ENCODE measurements around the gene LYRM2. TPM values are rescaled to one million over a fixed set of nuclear protein-coding genes. Genes with fewer than 3 reads are reported as not detected.

The LYRM2 gene
- polyA plus RNA-seq, 4 donors: 8.3 to 41.8 (median 22.0) TPM

GRCh38 chr6:89615882-89616281 is 22.7 kb downstream of the LYRM2 start:
- Histone ChIP-seq H3K36me3 (ENCODE audit: control insufficient read depth in 3 of 3, insufficient read depth in 2 of 3, low read depth in 1 of 3, low read length in 3 of 3) (peaks cover 0 to 3% (median 0%) of the 10 kb centered on the region in 3 donors), H3K27ac (ENCODE audit: low read depth in 1 of 3, low read length in 2 of 3) (no peak overlapping the region), H3K27me3 (ENCODE audit: control insufficient read depth in 3 of 3, insufficient read depth in 3 of 3, low read length in 3 of 3) (no peaks in the 10 kb centered on the region), H3K9me3 (ENCODE audit: control insufficient read depth in 2 of 2, insufficient read depth in 1 of 2, low read depth in 1 of 2, low read length in 1 of 2) (no peaks in the 10 kb centered on the region), H3K4me3 (ENCODE audit: low read depth in 1 of 3, low read length in 3 of 3) (no peak overlapping the region), H3K4me1 (ENCODE audit: control insufficient read depth in 3 of 3, insufficient read depth in 2 of 3, low read depth in 1 of 3, low read length in 2 of 3) (no peaks in the 10 kb centered on the region)
- WGBS, 3 donors: 86 to 94% (median 89%) methylated on average over 5 of the region's 5 CpGs
- DNase-seq (no peak), FAIRE-seq (no peak)

- DNase-seq (no peak), FAIRE-seq (no peak)
- WGBS, 3 donors: 70 to 80% (median 74%) methylated on average over 5 of the region's 5 CpGs
- Histone ChIP-seq H3K4me3 (ENCODE audit: low read depth in 1 of 3, low read length in 3 of 3) (no peak overlapping the region), H3K4me1 (ENCODE audit: control insufficient read depth in 3 of 3, insufficient read depth in 2 of 3, low read depth in 1 of 3, low read length in 2 of 3) (no peaks in the 10 kb centered on the region), H3K9me3 (ENCODE audit: control insufficient read depth in 2 of 2, insufficient read depth in 1 of 2, low read depth in 1 of 2, low read length in 1 of 2) (no peaks in the 10 kb centered on the region), H3K27ac (ENCODE audit: low read depth in 1 of 3, low read length in 2 of 3) (no peak overlapping the region), H3K36me3 (ENCODE audit: control insufficient read depth in 3 of 3, insufficient read depth in 2 of 3, low read depth in 1 of 3, low read length in 3 of 3) (peaks cover 0 to 3% (median 0%) of the 10 kb centered on the region in 3 donors), H3K27me3 (ENCODE audit: control insufficient read depth in 3 of 3, insufficient read depth in 3 of 3, low read length in 3 of 3) (no peaks in the 10 kb centered on the region)
Measured at GRCh38 chr6:89613790-89614189, 24.8 kb downstream of the LYRM2 start.

GRCh38 chr6:89612121-89612520 is 26.4 kb downstream of the LYRM2 start:
- FAIRE-seq (no peak), DNase-seq (no peak)
- 84 to 88% (median 84%) methylated on average over 12 of the region's 12 CpGs for WGBS, 3 donors
- no peaks in the 10 kb centered on the region for H3K9me3 ChIP-seq (ENCODE audit: control insufficient read depth in 2 of 2, insufficient read depth in 1 of 2, low read depth in 1 of 2, low read length in 1 of 2)
- no peak overlapping the region for H3K4me3 ChIP-seq (ENCODE audit: low read depth in 1 of 3, low read length in 3 of 3)
- H3K36me3 ChIP-seq (ENCODE audit: control insufficient read depth in 3 of 3, insufficient read depth in 2 of 3, low read depth in 1 of 3, low read length in 3 of 3): peaks cover 0 to 3% (median 0%) of the 10 kb centered on the region in 3 donors
- no peaks in the 10 kb centered on the region for H3K27me3 ChIP-seq (ENCODE audit: control insufficient read depth in 3 of 3, insufficient read depth in 3 of 3, low read length in 3 of 3)
- H3K27ac ChIP-seq (ENCODE audit: low read depth in 1 of 3, low read length in 2 of 3): no peak overlapping the region
- H3K4me1 ChIP-seq (ENCODE audit: control insufficient read depth in 3 of 3, insufficient read depth in 2 of 3, low read depth in 1 of 3, low read length in 2 of 3): no peaks in the 10 kb centered on the region

GRCh38 chr6:89611666-89612065 is 26.9 kb downstream of the LYRM2 start:
- DNase-seq (no peak), FAIRE-seq (no peak)
- no peak overlapping the region for H3K4me3 ChIP-seq (ENCODE audit: low read depth in 1 of 3, low read length in 3 of 3)
- no peaks in the 10 kb centered on the region for H3K9me3 ChIP-seq (ENCODE audit: control insufficient read depth in 2 of 2, insufficient read depth in 1 of 2, low read depth in 1 of 2, low read length in 1 of 2)
- H3K36me3 ChIP-seq (ENCODE audit: control insufficient read depth in 3 of 3, insufficient read depth in 2 of 3, low read depth in 1 of 3, low read length in 3 of 3): peaks cover 0 to 3% (median 0%) of the 10 kb centered on the region in 3 donors
- H3K4me1 ChIP-seq (ENCODE audit: control insufficient read depth in 3 of 3, insufficient read depth in 2 of 3, low read depth in 1 of 3, low read length in 2 of 3): no peaks in the 10 kb centered on the region
- no peaks in the 10 kb centered on the region for H3K27me3 ChIP-seq (ENCODE audit: control insufficient read depth in 3 of 3, insufficient read depth in 3 of 3, low read length in 3 of 3)
- H3K27ac ChIP-seq (ENCODE audit: low read depth in 1 of 3, low read length in 2 of 3): no peak overlapping the region

DNA sequence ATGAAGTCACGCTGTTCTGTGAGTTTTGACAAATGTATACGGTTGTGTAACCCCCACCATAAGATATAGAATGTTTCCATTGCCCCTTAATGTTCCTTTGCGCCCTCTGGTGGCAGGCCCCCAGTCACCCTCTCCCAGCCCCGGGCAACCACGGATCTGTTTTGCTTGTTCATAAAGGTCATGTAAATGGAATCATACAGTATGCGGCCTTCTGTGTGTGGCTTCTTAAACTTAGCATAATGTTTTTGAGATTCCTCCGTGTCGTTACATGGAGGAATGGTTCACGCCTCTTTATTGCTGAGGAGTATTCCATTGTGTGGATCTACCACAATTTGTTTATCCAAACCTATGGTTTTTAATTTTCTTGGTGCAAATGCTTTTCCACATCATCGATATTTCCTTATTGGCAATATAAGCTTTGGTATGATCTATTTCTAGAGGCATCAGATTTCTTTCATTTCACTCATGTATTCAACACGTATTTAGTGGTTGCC is 28.4 kb downstream of the LYRM2 start:
- H3K4me1 ChIP-seq (ENCODE audit: control insufficient read depth in 3 of 3, insufficient read depth in 2 of 3, low read depth in 1 of 3, low read length in 2 of 3): no peaks in the 10 kb centered on the region
- peak; percentile 56 to 60 for DNase-seq
- no peaks in the 10 kb centered on the region for H3K9me3 ChIP-seq (ENCODE audit: control insufficient read depth in 2 of 2, insufficient read depth in 1 of 2, low read depth in 1 of 2, low read length in 1 of 2)
- WGBS, 3 donors: 33 to 49% (median 46%) methylated on average over 11 of the region's 11 CpGs
- no peak overlapping the region for H3K27ac ChIP-seq (ENCODE audit: low read depth in 1 of 3, low read length in 2 of 3)
- H3K27me3 ChIP-seq (ENCODE audit: control insufficient read depth in 3 of 3, insufficient read depth in 3 of 3, low read length in 3 of 3): no peaks in the 10 kb centered on the region
- FAIRE-seq: no peak
- no peak overlapping the region for H3K4me3 ChIP-seq (ENCODE audit: low read depth in 1 of 3, low read length in 3 of 3)
- H3K36me3 ChIP-seq (ENCODE audit: control insufficient read depth in 3 of 3, insufficient read depth in 2 of 3, low read depth in 1 of 3, low read length in 3 of 3): peaks cover 0 to 2% (median 0%) of the 10 kb centered on the region in 3 donors

DNA sequence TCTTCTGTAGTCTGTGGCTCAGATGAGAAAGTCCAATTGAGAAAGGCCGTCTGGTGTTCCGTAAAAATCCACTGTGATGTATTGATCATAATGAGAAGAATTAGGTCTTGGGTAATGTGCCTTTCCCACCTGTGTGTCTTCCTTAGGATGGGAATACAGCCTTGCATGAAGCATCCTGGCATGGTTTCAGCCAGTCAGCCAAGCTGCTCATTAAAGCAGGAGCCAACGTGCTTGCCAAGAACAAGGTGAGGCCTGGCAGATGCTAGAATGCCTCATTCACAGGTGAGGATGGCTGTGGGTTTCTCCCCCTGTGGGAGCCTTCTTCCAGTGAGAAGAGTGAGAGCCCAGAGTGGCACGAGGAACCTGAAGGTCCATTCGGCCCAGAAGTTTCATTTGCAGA is 32.7 kb downstream of the LYRM2 start:
- 78 to 93% (median 83%) methylated on average over 5 of the region's 5 CpGs for WGBS, 3 donors
- Histone ChIP-seq H3K4me3 (ENCODE audit: low read depth in 1 of 3, low read length in 3 of 3) (no peak overlapping the region), H3K9me3 (ENCODE audit: control insufficient read depth in 2 of 2, insufficient read depth in 1 of 2, low read depth in 1 of 2, low read length in 1 of 2) (no peaks in the 10 kb centered on the region), H3K27ac (ENCODE audit: low read depth in 1 of 3, low read length in 2 of 3) (no peak overlapping the region), H3K36me3 (ENCODE audit: control insufficient read depth in 3 of 3, insufficient read depth in 2 of 3, low read depth in 1 of 3, low read length in 3 of 3) (peaks cover 0 to 2% (median 0%) of the 10 kb centered on the region in 3 donors), H3K27me3 (ENCODE audit: control insufficient read depth in 3 of 3, insufficient read depth in 3 of 3, low read length in 3 of 3) (no peaks in the 10 kb centered on the region), H3K4me1 (ENCODE audit: control insufficient read depth in 3 of 3, insufficient read depth in 2 of 3, low read depth in 1 of 3, low read length in 2 of 3) (no peaks in the 10 kb centered on the region)
- no peak for FAIRE-seq
- DNase-seq: no peak

DNA sequence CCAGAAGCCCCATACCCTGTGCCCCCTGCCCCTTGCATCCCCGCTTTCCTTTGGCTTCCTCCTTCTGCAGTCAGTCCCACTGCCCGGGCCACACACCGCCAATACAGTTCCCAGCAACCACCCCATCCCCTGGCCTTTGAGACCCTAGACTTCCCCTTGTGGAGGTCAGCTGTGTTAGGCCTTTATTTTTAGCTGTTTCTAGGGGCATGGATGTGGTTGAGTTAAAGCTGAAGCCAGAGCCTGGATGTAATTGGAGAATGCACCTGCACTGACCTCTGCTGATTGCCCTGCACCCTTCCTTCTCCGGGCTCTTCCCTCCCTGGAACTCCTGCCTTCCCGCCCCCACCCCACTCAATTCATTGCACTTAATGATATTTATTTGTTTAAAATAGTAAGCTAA is 33.9 kb downstream of the LYRM2 start:
- Histone ChIP-seq H3K4me3 (ENCODE audit: low read depth in 1 of 3, low read length in 3 of 3) (no peak overlapping the region), H3K27me3 (ENCODE audit: control insufficient read depth in 3 of 3, insufficient read depth in 3 of 3, low read length in 3 of 3) (no peaks in the 10 kb centered on the region), H3K27ac (ENCODE audit: low read depth in 1 of 3, low read length in 2 of 3) (no peak overlapping the region), H3K9me3 (ENCODE audit: control insufficient read depth in 2 of 2, insufficient read depth in 1 of 2, low read depth in 1 of 2, low read length in 1 of 2) (no peaks in the 10 kb centered on the region), H3K4me1 (ENCODE audit: control insufficient read depth in 3 of 3, insufficient read depth in 2 of 3, low read depth in 1 of 3, low read length in 2 of 3) (no peaks in the 10 kb centered on the region), H3K36me3 (ENCODE audit: control insufficient read depth in 3 of 3, insufficient read depth in 2 of 3, low read depth in 1 of 3, low read length in 3 of 3) (peaks cover 0 to 2% (median 0%) of the 10 kb centered on the region in 3 donors)
- 82 to 84% (median 84%) methylated on average over 5 of the region's 5 CpGs for WGBS, 3 donors
- DNase-seq (no peak), FAIRE-seq (no peak)

DNA sequence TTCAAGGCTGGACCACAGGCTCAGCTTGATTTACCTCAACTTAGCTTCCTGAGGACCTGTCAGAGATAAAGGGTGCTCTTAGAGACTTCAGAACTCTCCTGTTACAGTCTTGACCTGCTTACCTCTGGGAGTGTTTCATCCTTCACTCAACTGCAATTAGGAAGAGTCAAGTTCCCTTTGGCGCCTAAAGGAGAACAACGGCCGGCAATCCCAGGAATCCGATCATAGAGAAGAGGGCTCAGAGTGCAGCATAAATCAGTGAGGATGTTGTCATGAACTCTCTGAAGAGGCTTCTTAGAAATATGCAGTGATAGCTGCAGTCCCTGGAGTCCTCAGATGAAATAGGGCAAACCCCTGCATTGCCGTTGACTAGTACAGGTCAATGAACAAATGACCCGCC is 36.4 kb downstream of the LYRM2 start:
- Histone ChIP-seq H3K27me3 (ENCODE audit: control insufficient read depth in 3 of 3, insufficient read depth in 3 of 3, low read length in 3 of 3) (no peaks in the 10 kb centered on the region), H3K27ac (ENCODE audit: low read depth in 1 of 3, low read length in 2 of 3) (no peak overlapping the region), H3K36me3 (ENCODE audit: control insufficient read depth in 3 of 3, insufficient read depth in 2 of 3, low read depth in 1 of 3, low read length in 3 of 3) (peaks cover 0 to 2% (median 0%) of the 10 kb centered on the region in 3 donors), H3K4me3 (ENCODE audit: low read depth in 1 of 3, low read length in 3 of 3) (no peak overlapping the region), H3K9me3 (ENCODE audit: control insufficient read depth in 2 of 2, insufficient read depth in 1 of 2, low read depth in 1 of 2, low read length in 1 of 2) (no peaks in the 10 kb centered on the region), H3K4me1 (ENCODE audit: control insufficient read depth in 3 of 3, insufficient read depth in 2 of 3, low read depth in 1 of 3, low read length in 2 of 3) (no peaks in the 10 kb centered on the region)
- FAIRE-seq (no peak), DNase-seq (no peak)
- WGBS, 3 donors: 93 to 99% (median 98%) methylated on average over 6 of the region's 6 CpGs

- Histone ChIP-seq H3K36me3 (ENCODE audit: control insufficient read depth in 3 of 3, insufficient read depth in 2 of 3, low read depth in 1 of 3, low read length in 3 of 3) (no peaks in the 10 kb centered on the region), H3K27ac (ENCODE audit: low read depth in 1 of 3, low read length in 2 of 3) (no peak overlapping the region), H3K9me3 (ENCODE audit: control insufficient read depth in 2 of 2, insufficient read depth in 1 of 2, low read depth in 1 of 2, low read length in 1 of 2) (no peaks in the 10 kb centered on the region), H3K4me3 (ENCODE audit: low read depth in 1 of 3, low read length in 3 of 3) (no peak overlapping the region), H3K27me3 (ENCODE audit: control insufficient read depth in 3 of 3, insufficient read depth in 3 of 3, low read length in 3 of 3) (no peaks in the 10 kb centered on the region), H3K4me1 (ENCODE audit: control insufficient read depth in 3 of 3, insufficient read depth in 2 of 3, low read depth in 1 of 3, low read length in 2 of 3) (no peaks in the 10 kb centered on the region)
- 69 to 88% (median 87%) methylated on average over 7 of the region's 7 CpGs for WGBS, 3 donors
- DNase-seq (no peak), FAIRE-seq (no peak)
Measured at GRCh38 chr6:89599727-89600126, 38.8 kb downstream of the LYRM2 start.
